ENCODE results near the gene LEFTY2.

DNA sequence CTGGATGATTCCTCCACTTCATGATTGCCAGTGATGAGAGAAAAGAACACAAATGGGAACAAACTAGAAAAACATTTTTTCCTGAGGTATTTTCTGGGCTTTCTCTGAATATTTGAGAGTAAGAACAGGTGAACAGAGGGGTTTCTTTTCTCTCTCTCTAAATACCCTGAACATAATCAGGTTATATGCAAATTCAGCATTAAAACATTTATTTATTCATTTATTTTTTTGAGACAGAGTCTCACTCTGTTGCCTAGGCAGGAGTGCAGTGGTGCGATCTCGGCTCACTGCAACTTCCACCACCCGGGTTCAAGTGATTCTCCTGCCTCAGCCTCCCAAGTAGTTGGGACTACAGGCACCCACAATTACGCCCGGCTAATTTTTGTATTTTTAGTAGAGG lies 5.8 kb upstream of the LEFTY2 start:
- TF ChIP-seq CTCF (conservative IDR thresholded peaks at IDR 0.05) (no peak), ZFX (IDR thresholded peaks at IDR 0.05) (no peak)

Data from C4-2B (cell line).